Stimulated activated CD4-positive, alpha-beta T cell treated with anti-CD3 and anti-CD28 coated beads, Interleukin-12 subunit alpha, Interleukin-12 subunit beta, amount 100 ng/mL, for 48 hours (primary cell): Measurements from ENCODE around the gene SLC52A1.
"Not testable (repeated sequence)": the region's sequence is repeated elsewhere in the genome, so short reads cannot be mapped to it uniquely, and the experiment has no call there.

Source experiments
- DNase-seq, 3 donors: peaks; one replicate each; pipeline ENCODE4 v3.0.0-alpha.2; 2020; ENCODE audit warnings: low read depth in 2 of 3, low spot score in 1 of 3

The SLC52A1 gene

DNA sequence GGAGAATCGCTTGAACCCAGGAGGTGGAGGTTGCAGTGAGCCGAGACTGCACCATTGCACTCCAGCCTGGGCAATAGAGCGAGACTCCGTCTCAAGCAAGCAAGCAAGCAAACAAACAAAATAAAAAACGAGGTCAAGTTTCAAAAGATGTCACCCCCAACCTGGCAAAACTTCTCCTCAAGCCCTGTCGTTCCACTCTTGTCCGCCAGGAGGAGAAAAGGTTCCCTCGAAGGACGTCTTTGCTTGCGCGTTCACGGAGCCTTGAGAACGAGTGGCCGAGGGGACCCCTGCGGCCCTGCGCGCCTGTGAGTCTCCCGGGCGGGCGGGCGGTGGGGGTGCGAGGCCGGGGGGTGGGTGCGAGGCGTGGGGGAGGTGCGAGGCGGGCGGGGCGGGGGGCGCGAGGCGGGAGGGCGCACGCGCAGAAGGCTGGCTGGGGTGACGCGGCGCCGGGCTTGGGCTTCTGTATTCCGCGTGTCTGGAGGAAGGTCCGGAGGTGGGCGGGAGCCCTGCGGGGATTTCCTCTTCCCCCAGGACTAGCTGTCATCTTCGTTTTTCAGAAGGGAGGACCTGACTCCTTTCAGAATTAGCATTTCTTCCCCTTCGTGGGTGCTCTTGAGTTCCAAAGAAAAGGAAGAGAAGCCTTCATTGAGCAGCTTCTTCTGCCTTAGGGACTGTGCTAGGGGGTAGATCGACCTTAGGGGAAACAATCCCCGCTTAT, 3.7 kb downstream of the SLC52A1 start:
- DNase-seq = peak; percentile 75 to 88 (median 84)

DNA sequence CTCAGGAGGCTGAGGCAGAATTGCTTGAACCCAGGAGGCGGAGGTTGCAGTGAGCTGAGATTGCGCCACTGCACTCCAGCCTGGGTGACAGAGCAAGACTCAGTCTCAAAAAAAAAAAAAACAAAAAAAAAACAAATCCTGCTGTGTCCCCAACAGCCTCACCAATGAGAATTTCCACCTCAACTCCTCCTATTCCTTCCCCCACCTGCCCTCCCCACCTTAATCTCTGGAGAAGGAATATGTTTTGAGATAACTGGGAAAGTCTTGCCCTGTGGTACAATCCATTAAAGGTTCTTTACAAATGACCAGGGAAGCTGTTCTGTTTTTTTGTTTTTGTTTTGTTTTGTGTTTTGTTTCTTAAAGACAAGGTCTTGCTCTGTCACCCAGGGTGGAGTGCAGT, 5.1 kb downstream of the SLC52A1 start:
- not testable (repeated sequence) for DNase-seq

DNA sequence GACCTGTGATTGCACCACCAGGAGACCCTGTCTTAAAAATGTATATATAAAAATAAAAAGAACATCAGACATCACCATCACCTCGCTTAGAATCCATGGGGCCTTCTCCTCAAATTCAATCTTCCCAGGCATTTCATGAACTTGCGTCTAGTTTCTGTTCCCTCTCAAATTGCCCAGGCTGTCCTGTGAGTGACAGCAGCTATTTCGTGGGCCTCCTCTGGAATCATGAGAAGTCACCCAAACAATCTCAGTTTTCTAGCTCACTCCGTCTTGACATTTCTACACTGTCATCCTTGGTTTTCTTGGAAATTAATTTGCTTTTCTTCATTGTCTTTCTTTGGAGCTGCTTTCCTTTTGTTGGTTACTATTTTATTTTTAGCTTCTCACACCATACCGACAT, 7.3 kb downstream of the SLC52A1 start:
- DNase-seq = no peak

DNA sequence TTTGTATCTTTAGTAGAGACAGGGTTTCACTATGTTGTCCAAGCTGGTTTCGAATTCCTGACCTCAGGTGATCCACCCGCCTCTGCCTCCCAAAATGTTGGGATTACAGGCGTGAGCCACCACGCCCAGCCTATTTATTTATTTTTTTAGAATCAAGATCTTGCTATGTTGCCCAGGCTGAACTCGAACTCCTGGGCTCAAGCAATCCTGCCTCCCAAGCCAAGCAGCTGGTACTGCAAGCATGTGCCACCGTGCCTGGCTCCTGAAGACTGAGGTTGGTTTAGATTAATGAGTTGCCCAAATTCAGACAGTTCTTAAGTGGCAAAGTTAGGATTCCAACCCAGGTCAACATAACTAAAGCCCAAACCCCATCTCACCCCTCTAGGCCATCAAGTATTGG, 7.9 kb downstream of the SLC52A1 start:
- no peak for DNase-seq

DNA sequence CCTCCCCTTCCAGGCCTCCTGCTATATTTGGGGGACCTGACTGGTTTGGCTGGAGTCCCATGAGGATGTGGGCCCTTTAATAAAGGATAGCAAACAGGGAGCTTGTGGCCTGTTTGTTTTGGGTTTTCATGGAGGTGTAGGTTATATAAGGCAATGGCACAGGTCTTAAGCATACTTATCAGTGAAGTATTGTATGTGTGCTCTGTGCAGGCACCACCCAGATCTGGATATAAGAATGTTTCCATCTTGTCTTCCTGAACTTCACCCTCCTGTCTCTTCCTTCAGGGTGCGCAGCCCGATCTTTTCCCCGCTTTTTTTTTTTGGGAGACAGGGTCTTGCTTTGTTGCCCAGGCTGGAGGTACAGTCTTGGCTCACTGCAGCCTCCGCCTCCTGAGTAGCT, 10.6 kb downstream of the SLC52A1 start:
- no peak for DNase-seq

DNA sequence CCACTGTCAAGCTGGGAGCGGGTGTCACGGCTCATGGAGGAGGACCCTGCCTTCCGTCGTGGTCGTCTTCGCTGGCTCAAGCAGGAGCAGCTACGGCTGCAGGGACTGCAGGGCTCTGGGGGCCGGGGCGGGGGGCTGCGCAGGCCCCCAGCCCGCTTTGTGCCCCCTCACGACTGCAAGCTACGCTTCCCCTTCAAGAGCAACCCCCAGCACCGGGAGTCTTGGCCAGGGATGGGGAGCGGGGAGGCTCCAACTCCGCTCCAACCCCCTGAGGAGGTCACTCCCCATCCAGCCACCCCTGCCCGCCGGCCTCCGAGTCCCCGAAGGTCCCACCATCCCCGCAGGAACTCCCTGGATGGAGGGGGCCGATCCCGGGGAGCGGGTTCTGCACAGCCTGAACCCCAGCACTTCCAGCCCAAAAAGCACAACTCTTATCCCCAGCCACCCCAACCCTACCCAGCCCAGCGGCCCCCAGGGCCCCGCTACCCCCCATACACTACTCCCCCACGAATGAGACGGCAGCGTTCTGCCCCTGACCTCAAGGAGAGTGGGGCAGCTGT, 11.6 kb downstream of the SLC52A1 start:
- DNase-seq = no peak

DNA sequence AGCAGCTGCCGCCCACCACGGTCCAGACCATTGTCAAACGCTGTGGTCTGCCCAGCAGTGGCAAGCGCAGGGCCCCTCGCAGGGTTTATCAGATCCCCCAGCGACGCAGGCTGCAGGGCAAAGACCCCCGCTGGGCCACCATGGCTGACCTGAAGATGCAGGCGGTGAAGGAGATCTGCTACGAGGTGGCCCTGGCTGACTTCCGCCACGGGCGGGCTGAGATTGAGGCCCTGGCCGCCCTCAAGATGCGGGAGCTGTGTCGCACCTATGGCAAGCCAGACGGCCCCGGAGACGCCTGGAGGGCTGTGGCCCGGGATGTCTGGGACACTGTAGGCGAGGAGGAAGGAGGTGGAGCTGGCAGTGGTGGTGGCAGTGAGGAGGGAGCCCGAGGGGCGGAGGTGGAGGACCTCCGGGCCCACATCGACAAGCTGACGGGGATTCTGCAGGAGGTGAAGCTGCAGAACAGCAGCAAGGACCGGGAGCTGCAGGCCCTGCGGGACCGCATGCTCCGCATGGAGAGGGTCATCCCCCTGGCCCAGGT, 13.0 kb downstream of the SLC52A1 start:
- no peak for DNase-seq

DNA sequence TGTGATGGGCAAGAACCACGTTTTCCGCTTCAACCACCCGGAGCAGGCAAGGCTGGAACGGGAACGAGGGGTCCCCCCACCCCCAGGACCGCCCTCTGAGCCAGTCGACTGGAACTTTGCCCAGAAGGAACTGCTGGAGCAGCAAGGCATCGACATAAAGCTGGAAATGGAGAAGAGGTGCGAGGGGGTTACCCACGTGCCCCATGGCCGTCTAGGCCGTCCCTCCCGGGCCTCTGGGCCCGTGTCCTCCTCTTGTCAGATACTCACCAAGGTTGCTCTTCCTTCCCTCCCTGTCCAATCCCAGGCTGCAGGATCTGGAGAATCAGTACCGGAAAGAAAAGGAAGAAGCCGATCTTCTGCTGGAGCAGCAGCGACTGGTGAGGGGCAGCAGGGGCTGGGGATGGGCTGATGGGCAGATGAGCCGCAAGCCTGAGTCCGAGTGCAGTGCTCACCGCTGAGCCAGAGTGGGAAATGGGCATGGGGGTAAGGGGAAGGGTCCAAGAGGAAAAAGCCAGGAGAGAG, 14.7 kb downstream of the SLC52A1 start:
- DNase-seq = no peak

DNA sequence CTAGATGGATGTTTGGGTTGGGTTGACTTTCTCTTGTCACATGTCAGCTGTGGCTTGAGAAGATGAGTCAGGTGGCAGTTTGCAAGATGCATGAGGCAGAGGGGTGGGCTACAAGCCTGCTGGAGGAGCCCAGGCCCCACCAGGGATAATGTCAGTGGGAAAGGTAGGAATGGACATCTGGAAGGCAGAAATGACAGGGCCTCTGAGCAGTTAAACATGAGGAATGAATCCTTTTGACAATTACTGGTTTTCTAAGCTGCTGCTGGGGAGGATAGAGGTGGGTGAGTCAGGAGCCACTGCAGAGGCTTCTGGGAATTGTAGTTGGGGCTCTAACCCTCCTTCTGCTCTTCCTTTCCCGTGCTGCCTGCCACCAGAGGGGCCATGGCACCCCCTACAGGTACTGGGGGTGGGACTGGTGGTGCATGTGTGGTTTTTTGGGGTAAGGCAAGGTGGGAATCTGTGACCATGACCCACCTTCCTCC, 15.7 kb downstream of the SLC52A1 start:
- no peak for DNase-seq

DNA sequence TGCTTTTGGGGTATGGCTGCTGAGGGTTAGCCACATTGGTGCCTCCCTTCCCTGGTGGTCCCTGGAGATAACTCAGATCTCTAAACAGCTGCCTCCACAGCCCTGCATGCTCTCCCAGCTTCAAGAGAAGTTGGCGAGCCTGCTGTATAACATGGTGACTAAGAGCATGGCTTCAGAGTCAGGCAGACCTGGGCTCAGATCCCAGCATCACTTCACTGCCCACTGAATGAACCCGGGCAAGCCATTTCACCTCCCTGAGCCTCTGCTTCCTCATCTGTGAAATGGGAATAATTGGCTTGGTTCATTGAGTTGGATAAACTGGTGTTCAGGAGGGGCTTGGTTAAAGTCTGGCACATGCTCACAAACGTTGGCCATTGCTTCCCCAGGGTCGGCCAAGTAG, 20.9 kb downstream of the SLC52A1 start:
- no peak for DNase-seq

DNA sequence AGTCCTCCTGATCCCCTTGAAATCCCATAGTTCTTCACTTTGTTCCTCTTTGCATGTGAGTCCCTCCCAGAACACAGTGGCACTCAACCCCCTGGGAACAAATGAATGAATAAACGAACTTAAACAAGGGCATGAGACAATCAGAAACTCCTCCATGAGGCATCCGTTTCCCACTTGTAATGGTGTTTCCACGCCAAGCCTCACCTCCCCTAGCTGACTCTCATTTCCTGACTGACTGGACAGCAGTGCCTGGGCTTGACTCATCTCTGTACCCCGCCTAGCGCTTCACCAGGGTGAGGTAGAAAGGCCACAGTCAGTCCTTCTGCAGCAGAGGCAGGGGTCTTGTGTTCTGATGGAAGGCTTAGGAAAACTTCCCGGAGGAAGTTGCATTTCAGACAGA, 23.3 kb downstream of the SLC52A1 start:
- peak in 2 of 3 donors; percentile 22 to 28 for DNase-seq

DNA sequence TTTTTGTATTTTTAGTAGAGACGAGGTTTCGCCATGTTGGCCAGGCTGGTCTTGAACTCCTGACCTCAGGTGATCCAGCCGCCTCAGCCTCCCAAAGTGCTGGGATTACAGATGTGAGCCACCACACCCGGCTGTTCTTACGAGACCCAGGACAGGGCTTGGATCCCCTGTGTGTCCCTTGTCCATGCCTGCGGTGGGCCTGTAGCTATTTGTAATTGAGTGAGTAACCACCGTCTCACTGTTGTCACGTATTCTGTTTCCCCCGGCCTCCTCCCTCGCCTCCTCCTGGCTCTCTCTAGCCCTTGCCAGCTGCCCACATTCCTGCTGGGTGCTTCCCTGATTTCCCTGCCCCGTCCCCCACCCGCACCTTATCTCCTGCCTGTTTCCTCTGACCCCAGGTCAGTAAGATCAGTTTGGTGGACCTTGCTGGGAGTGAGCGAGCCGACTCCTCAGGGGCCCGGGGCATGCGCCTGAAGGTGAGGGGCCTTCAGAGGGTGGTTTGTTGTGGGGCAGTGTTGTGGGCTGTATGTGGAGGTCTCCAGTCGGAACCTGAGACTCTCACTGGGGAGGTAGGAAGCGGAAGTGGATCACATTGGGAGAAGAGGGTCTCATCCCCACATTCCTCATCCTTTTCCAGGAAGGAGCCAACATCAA, 31.9 kb downstream of the SLC52A1 start:
- no peak for DNase-seq

DNA sequence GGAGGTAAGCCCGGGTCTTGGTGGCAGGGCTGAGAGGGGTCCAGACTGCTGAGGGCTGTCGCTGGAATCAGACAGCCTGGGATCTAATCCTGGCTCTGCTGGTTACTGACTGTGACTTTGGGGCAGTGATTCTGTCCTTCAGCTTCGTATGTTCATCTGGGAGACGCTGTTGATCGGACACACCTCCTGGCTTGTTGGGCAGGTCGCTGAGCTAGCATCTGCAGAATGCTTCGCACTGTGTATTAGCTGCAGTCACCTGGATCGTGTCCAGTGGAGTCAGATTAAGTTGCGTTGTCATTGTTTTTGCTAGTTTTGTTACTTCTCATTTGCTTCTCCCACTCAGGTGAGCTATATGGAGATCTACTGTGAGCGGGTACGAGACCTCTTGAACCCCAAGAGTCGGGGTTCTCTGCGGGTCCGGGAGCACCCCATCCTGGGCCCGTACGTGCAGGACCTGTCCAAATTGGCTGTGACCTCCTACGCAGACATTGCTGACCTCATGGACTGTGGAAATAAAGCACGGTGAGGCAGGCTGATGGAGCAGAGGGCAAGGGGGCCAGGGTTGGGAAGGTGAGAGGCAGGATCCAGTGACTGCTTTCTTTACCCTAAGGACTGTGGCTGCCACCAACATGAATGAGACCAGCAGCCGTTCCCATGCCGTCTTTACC, 33.0 kb downstream of the SLC52A1 start:
- DNase-seq = no peak

DNA sequence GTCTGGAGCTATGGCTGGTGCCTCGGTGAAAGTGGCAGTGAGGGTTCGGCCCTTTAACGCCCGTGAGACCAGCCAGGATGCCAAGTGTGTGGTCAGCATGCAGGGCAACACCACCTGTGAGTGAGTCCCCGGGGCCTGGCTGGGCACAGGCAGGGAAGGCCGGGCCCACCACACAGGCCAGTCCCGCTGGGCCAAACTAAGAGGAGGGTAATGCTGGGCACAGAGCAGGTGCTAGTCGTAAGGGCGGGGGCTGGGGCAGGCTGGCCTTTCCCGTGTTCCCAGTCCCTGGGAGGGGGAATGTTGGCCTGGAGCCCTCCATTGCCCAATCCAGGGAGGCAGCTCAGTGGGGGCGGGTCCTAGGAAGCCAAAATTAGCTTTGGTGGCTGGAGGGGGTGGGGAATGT, 35.0 kb downstream of the SLC52A1 start:
- no peak for DNase-seq

DNA sequence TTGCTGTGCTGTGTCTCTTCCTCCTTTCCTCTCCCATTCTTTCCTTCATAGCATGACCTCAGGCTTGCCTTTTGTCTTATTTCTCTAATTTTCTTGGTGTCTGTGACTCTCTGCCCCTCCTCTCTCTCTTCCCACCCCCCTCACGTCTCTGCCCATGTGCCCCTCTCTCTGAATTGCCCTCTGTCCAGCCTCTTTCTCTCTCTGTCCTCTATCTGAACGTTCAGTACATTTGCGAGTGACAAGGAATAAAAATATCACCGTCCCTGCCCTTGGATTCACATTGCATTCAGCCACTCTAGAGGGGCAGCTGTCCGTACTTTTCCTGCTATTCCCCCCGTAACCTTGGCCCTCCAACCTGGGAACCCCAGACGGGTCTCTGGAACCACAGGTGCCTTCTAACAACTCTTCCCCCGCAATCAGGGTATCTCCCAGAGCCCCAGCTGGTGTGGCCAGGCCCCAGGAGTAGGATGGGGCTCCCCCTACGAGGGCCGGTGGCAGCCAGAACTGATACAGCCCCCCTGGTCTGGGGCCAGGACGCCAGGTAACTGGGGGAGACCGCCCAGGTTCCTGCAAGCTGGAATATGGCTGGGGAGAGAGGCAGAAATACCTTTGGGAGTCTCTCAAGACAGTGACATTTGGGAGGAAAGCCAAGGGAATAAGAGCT, 35.7 kb downstream of the SLC52A1 start:
- DNase-seq = no peak

DNA sequence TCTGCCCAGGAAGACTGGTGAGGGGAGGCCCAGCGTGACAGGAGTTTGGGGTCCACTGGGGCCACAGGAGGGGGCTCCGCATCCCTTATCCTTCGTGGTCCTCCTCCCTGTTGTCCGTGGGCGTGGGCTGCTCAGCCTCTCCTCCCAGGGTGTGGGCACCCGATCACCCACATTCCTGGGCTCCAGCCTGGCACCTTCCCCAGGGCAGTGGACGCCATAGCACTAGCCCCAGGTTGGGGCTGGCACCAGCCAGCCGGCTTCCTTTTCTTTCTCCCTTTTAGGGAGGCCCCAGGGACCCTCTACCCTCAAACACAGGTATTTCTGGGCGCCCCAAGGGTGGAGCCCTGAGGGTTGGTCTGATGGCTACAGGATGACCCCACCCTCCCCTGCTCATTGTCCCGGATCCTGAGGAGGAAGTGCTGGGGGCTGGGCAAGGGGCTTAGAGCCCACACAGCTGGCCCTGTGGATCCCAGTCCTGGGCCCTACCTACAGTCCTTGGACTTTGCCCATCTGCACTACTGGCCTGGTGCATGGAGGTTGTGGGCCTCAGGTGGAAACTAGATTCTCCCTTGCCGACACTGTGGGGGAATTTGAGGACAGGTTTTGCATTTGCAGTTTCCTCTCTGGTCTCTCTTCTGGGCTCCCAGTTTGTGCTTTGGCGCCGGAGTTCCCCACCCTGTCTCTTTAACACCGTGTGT, 36.3 kb downstream of the SLC52A1 start:
- no peak for DNase-seq

DNA sequence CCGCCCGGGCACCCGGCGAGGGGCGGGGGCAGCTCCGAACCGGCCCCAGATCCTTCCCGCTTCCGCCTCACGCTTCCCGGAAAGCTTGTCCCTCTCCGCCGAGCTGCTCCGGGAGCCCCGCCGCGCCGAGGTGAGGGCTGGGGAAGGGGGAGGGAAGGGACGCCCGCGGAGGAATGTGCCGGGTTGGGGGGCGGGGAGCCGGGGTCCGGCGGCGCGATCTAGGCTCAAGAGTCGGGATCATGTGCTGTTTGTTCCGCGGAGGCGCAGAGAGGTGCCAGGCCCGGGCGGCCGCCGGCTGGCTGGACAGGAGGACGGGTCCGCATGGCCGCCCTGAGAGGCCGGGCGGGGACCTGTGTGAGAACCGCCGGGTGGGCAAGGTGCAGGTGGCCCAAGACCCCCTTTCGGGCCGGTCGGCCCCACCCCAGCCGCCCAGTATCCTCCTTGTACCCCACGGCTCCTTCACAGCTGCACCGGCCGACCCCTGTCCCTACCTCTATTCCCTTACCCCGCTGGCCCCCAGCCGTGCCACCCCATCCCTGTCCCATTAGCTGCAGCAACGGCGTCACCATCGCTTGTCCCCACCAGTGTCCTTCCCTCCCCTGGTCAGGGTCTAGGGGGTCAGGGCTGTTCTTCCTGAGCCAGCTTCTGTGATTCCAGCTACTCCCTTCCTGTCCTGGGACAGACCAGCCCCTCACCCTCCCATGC, 37.0 kb downstream of the SLC52A1 start:
- no peak for DNase-seq

DNA sequence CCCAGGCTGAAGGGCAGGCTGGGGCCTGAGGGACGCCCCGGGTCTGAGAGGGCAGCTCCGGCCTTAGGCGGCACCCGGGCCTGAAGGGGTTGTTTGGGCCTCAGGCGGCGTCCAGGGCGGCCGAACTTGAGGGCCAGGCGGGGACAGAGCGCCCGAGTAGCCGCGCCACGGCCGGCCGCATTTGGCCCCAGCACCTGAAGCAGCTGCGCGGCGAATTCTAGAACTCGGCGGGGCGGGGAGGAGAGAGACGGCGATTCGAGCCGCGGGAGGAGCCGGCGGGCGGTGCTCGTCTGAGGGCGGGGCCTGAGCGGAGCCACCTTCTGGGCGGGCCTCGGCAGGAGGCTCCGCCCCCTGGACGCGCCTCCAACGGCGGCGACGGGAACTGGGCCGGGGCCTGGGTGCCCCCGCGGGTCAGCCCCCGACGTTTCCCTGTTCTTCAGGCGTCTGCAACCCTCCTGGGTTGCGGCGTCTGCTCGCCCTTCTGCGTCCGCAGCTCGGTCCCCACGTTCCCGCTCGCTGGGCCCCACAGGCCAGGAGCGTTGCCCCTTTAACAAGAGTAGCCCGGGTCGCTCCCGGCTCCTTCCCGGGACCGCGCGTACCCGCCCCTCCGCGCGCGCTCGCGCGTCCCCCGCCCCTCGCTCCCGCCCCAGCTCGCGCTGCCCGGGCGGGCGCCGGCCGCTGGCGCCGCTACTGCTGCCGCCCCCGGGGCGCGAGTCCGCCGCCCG, 37.8 kb downstream of the SLC52A1 start, which contains the start of the genes INCA1 and KIF1C:
Gene INCA1, minus strand, starts transcription at position 221 of the 725 bp plus-strand sequence. CDS start 3,085 bp downstream, outside the sequence.
Gene KIF1C, plus strand, starts transcription at position 649 of the 725 bp plus-strand sequence. CDS start 2,297 bp downstream, outside the sequence.
- peak; percentile 77 to 88 (median 82) for DNase-seq
